Glutamatergic neuron (in vitro differentiated cells): ENCODE measurements around the gene ULK4. TPM values are rescaled to one million over a fixed set of nuclear protein-coding genes. Genes with fewer than 3 reads are reported as not detected.

ENCODE experiments used
- DNase-seq: peaks from one replicate; pipeline ENCODE4 v3.0.0; 2022
- H3K27ac Mint-ChIP-seq: one replicate; pipeline ENCODE4 v1.8.0; 2020; ENCODE audit warnings: mild to moderate bottlenecking, mixed read lengths, inconsistent platforms; ENCODE audit not compliant: unreplicated experiment
- H3K27me3 Mint-ChIP-seq: one replicate; pipeline ENCODE4 v1.8.0; 2020; ENCODE audit warnings: mild to moderate bottlenecking, moderate library complexity, mixed read lengths, inconsistent platforms; ENCODE audit not compliant: unreplicated experiment
- H3K36me3 Mint-ChIP-seq: one replicate; pipeline ENCODE4 v1.8.0; 2020; ENCODE audit warnings: mild to moderate bottlenecking, mixed read lengths, inconsistent platforms; ENCODE audit not compliant: unreplicated experiment
- H3K4me1 Mint-ChIP-seq: one replicate; pipeline ENCODE4 v1.8.0; 2020; ENCODE audit warnings: mild to moderate bottlenecking, low read depth, mixed read lengths, inconsistent platforms; ENCODE audit not compliant: unreplicated experiment
- H3K4me3 Mint-ChIP-seq: one replicate; pipeline ENCODE4 v1.8.0; 2020; ENCODE audit warnings: mild to moderate bottlenecking, mixed read lengths, inconsistent platforms; ENCODE audit not compliant: unreplicated experiment
- H3K9me3 Mint-ChIP-seq: one replicate; pipeline ENCODE4 v1.8.0; 2020; ENCODE audit warnings: mild to moderate bottlenecking, moderate library complexity, mixed read lengths, inconsistent platforms; ENCODE audit not compliant: unreplicated experiment
- total RNA-seq: library from RNA; stranded (reverse); fragmentation: NEBNext Ultra II Directional; extraction: Animal tissue kit (Norgen Biotek cat#: 25700); gene quantifications from one replicate; pipeline ENCODE4 v1.2.1, GENCODE V29; 2021; ENCODE audit not compliant: unreplicated experiment
- TF ChIP-seq, protein P1 (sequence below): fragments of 200-600 bp; sonication (generic); IDR thresholded peaks from one replicate; pipeline ENCODE4 v1.5.0; 2021; ENCODE audit not compliant: partially characterized antibody, unreplicated experiment

The ULK4 gene
- total RNA-seq, 1 donor from 2014 or later: 9.7 TPM

DNA sequence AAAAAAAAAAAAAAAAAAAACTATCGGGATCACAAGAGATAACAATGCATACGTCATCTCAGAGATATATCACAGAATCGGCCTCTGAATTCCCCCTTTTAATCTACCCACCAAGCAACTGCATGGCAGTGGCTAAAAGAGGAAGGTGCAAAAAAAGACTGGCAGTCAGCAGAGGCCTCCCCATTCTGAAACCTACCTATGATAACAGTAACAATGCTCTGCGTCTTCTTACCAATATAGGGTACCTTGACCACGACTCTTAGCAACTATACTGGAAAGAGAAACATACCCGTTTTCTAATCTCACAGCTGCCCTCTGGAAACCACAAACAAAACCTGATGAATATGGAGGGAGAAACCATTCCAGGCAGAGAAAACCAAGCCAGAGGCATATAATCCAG is 106.9 kb downstream of the ULK4 start:
- no peaks in the 10 kb centered on the region for H3K9me3 Mint-ChIP-seq
- H3K27me3 Mint-ChIP-seq: no peaks in the 10 kb centered on the region
- TF ChIP-seq, protein P1, sequence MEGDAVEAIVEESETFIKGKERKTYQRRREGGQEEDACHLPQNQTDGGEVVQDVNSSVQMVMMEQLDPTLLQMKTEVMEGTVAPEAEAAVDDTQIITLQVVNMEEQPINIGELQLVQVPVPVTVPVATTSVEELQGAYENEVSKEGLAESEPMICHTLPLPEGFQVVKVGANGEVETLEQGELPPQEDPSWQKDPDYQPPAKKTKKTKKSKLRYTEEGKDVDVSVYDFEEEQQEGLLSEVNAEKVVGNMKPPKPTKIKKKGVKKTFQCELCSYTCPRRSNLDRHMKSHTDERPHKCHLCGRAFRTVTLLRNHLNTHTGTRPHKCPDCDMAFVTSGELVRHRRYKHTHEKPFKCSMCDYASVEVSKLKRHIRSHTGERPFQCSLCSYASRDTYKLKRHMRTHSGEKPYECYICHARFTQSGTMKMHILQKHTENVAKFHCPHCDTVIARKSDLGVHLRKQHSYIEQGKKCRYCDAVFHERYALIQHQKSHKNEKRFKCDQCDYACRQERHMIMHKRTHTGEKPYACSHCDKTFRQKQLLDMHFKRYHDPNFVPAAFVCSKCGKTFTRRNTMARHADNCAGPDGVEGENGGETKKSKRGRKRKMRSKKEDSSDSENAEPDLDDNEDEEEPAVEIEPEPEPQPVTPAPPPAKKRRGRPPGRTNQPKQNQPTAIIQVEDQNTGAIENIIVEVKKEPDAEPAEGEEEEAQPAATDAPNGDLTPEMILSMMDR: no peak
- H3K4me1 Mint-ChIP-seq: no peaks in the 10 kb centered on the region
- no peak overlapping the region for H3K4me3 Mint-ChIP-seq
- DNase-seq: no peak
- H3K36me3 Mint-ChIP-seq: no peaks in the 10 kb centered on the region
- no peak overlapping the region for H3K27ac Mint-ChIP-seq

DNA sequence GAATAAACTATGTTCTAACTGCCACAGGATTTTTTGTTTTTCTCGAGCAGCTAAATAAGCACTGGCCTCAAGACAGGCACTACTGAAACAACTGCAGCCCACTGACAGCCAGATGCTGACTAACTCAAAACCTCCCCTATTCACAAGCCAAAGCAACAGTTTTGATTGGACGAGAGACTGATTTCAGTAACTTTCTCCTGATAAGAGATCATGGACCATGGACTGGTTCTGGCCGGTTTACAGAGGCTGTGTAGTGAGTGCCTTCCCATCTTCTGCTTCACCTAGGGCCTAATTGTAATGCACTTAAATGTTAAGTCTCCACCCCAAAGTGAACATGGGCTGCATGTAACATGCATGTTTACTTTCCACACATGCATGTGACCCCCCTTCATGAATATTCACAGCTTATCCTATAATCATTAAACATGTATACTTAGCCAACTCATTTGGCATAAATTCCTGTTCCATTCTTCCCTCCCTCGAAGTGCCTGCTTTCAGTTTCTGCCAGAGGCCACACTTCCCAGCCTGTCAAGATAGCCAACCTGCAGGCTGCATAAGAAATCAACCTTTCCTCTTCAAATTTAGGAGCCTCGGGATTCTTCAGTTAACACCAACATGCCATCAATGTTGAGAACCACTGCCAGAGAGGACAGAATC is 108.2 kb downstream of the ULK4 start:
- no peak for DNase-seq
- no peaks in the 10 kb centered on the region for H3K27me3 Mint-ChIP-seq
- no peak overlapping the region for H3K27ac Mint-ChIP-seq
- TF ChIP-seq, protein P1: no peak
- H3K9me3 Mint-ChIP-seq: no peaks in the 10 kb centered on the region
- no peaks in the 10 kb centered on the region for H3K36me3 Mint-ChIP-seq
- no peak overlapping the region for H3K4me3 Mint-ChIP-seq
- no peaks in the 10 kb centered on the region for H3K4me1 Mint-ChIP-seq

DNA sequence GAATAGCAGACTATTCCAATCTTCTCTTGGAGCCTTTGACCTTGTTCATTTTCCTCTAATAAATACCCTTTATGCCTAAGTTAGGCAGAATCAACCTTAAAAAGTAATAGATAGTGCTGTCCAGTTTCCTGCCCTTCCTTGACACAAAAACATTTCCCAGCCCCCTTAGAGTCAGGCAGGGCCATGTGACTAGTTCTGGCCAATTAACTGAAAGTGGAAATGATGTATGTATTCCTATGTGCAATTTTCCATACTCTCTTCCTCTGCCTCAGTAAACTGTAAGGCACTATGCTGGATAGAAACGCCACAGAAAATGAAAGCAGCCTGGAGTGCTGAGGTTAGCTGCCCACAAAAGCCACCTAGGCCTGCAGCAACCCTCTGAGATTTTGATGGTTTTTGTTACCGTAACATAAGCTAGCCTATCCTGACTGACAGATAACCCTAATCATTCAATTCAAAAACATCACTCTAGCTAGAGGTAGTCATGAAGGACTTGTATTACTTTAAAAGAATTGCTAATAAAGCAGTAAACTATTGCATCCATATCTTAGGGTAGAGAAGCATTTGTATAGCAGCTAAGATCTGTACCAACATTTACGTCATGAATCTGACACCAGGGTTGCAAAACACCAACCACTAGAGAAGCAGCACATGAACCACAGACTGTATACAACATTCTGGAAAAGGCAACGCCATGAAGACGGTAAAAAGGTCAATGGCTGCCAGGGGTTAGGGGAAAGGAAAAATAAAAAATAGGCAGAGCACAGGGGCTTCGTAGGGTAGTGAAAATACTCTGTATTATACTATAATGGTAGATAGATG is 112.9 kb downstream of the ULK4 start:
- no peak overlapping the region for H3K4me3 Mint-ChIP-seq
- H3K27ac Mint-ChIP-seq: no peak overlapping the region
- TF ChIP-seq, protein P1: no peak
- no peaks in the 10 kb centered on the region for H3K36me3 Mint-ChIP-seq
- no peaks in the 10 kb centered on the region for H3K4me1 Mint-ChIP-seq
- H3K27me3 Mint-ChIP-seq: no peaks in the 10 kb centered on the region
- DNase-seq: no peak
- H3K9me3 Mint-ChIP-seq: no peaks in the 10 kb centered on the region

DNA sequence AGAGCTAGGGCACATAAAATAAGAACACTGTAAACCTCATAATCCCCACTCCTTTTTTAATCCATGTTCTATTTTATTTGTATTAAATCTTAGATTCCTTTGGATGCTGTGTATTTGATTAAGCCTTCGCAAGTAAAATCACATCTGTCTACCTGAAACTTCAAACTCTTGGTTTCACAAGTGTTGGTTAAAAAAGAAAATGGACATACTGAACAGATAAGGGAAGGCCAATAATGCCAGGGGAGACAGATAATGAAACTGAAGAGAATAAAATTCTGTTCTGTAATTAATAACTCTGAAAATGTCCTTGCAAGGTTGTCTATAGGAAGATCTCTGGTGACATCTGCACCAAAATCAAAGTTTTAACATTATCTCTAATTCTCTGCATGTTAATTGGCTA is 114.2 kb downstream of the ULK4 start:
- H3K36me3 Mint-ChIP-seq: peaks cover 9% of the 10 kb centered on the region
- peaks cover 1% of the 10 kb centered on the region for H3K27me3 Mint-ChIP-seq
- no peak overlapping the region for H3K27ac Mint-ChIP-seq
- H3K9me3 Mint-ChIP-seq: peaks cover under 1% of the 10 kb centered on the region
- TF ChIP-seq, protein P1: no peak
- H3K4me3 Mint-ChIP-seq: no peak overlapping the region
- H3K4me1 Mint-ChIP-seq: no peaks in the 10 kb centered on the region
- DNase-seq: no peak

DNA sequence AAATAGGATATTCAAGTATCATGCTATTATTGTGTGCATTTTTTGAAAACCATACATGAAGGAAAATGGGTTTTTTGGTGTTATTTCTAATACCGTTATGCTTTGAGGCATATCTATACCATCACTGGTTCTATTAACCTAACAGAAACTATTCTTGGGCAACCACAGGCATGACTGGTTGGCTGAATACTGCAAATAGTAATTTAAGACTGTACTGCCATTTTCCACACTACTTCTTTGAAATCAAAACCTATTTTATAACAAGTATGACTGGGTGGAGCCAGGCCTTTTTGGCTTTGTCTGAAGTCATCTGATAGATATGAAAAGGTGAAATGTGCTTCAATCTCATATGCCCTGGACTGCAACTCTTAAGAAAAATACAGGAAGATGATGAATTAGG is 115.1 kb downstream of the ULK4 start:
- Mint-ChIP-seq H3K27me3 (peaks cover 1% of the 10 kb centered on the region), H3K4me3 (no peak overlapping the region), H3K27ac (no peak overlapping the region), H3K9me3 (peaks cover 3% of the 10 kb centered on the region), H3K4me1 (no peaks in the 10 kb centered on the region), H3K36me3 (peaks cover 17% of the 10 kb centered on the region)
- TF ChIP-seq, protein P1: no peak
- no peak for DNase-seq
